Kidney capillary endothelial cell (primary cell): Measurements from ENCODE around the gene ATG16L1.

Experiments
- DNase-seq: peaks from one replicate; pipeline ENCODE4 v3.0.0-alpha.2; 2018; ENCODE audit warnings: low spot score

Gene ATG16L1

GRCh38 chr2:233251306-233252116 is at the start of gene ATG16L1:
Gene ATG16L1 (plus strand): TSS chr2:233251673. CDS start chr2:233251828, 155 bp downstream.
- peak; percentile 96 for DNase-seq

DNA sequence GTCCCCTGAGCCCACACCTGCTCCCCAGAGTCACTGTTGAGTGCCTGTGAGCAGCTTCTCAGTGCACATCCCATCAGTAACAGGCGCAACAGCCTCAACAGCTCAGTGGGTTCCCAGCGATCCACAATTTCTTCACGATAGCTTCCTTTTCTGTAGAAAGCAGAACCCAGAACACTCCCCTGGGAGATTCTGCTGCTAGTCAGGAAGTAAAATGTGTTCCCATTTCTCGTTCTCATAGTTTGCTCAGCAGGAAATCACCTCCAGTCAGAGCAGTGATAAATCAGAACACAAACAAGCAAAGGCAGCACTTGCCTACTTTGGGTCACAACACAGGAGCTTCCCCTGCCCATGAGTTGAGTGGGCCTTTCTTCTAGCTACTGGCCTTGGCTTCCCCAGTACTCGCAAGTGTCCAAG is 48.9 kb upstream of the ATG16L1 start:
- DNase-seq, result peak; percentile 13

GRCh38 chr2:233203060-233203459 is 48.4 kb upstream of the ATG16L1 start:
- DNase-seq, result no peak

- DNase-seq, result no peak
These were observed 47.1 kb upstream of the ATG16L1 start for GRCh38 chr2:233204286-233204936.

GRCh38 chr2:233208382-233209116 is 42.9 kb upstream of the ATG16L1 start:
- DNase-seq, result no peak

DNA sequence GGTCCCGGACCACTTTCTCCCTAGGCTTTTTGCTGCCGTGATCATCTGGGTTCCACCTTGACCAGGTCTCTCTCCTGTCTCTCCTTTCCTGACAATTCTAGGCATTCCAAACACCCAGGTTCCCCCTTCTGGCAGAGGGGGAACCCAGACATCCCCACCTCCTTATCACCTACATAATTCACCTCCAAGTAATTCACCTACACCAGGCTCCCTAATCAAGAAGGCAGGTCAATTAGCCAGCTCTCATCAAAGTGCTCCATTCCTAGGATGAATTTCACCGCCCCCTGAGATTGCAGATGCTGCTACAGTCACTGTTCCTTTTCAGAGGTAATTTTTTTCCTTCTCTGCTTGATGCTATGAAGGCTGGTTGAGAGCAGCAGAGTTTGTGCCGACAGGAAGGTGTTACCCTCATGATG is 42.3 kb upstream of the ATG16L1 start:
- DNase-seq, result no peak

DNA sequence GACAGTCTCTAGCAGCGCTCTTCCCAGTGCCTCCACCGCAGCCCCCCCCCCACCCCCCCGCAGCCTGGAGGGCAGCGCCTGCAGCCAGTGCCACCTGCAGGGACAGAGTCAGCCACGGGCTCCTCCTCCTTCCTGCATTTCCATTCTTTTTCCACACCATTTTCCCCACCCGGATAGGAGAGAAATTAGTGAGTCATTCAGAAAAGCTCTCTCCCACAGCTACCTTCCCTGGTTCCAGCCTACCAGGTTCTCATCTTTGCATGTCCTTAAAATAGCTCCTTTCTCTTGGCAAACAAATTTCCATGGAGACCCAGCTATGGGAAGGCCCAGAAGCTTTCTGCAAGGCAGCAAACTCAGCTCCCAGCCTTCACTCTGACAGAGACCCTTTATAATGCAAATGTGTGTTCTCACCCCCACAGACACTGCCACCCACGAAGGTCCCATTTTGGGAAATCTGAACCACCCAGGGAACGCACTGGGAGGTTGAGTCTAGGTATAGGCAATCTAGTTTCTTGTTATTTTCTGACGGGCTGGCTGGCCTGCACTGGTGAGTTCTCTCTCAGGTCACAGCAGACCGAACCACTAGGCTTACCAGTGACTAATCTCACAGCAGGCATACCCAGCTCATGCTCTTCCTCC is 41.8 kb upstream of the ATG16L1 start:
- DNase-seq, result peak; percentile 26

- no peak for DNase-seq
These were observed 41.2 kb upstream of the ATG16L1 start for GRCh38 chr2:233210281-233210680.

- DNase-seq, result peak; percentile 57
These were observed 40.5 kb upstream of the ATG16L1 start for GRCh38 chr2:233210843-233211547.

- DNase-seq, result no peak
These were observed 40.0 kb upstream of the ATG16L1 start for GRCh38 chr2:233211548-233211895.

- no peak for DNase-seq
These were observed 38.5 kb upstream of the ATG16L1 start for GRCh38 chr2:233213011-233213410.

DNA sequence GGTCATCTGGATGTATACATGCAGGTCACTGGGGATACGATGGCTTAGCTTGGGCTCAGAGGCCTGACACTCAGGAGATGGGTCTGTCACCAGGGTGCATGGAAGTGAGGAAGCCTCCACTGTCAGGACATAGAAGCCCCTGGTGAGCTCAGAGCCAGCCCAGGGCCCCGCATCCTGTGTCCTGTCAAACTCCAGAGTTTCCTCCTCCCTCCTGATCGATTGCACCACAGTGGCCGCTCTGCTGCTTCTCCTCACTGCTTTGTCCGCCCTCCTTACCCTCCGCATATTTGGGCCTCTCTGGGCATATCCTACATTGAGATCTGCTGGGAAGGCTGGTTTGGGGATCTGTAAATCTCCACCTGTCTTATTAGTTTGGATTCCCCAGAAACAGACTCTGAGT is 37.5 kb upstream of the ATG16L1 start:
- no peak for DNase-seq

- DNase-seq, result no peak
These were observed 33.5 kb upstream of the ATG16L1 start for GRCh38 chr2:233217892-233218377.

DNA sequence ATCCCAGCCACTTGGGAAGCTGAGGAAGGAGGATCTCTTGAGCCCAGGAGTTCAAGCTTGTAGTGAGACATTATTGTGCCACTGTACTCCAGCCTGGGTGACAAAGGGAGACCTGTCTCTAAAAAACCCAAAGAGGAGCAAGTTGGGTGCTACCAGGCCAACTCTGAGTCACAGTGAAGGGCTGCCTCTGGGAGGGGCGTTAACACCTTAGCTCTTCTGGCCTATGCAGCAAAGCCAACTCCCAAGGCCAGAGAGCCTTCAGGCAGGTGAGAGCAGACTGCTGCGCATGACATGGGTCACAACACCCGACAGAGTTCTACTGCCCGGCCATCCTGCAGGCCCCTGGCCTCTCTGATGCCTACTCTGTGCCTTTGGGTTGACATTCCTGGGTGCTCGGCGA is 32.6 kb upstream of the ATG16L1 start:
- no peak for DNase-seq

GRCh38 chr2:233219848-233220247 is 31.6 kb upstream of the ATG16L1 start:
- no peak for DNase-seq

GRCh38 chr2:233221378-233222063 is 30.0 kb upstream of the ATG16L1 start:
- DNase-seq, result no peak

- DNase-seq, result no peak
These were observed 28.2 kb upstream of the ATG16L1 start for GRCh38 chr2:233223059-233223894.

- no peak for DNase-seq
These were observed 26.0 kb upstream of the ATG16L1 start for GRCh38 chr2:233225230-233226068.

- DNase-seq, result no peak
These were observed 24.9 kb upstream of the ATG16L1 start for GRCh38 chr2:233226511-233227031.
